ENCODE data around the gene ACP1.

DNA sequence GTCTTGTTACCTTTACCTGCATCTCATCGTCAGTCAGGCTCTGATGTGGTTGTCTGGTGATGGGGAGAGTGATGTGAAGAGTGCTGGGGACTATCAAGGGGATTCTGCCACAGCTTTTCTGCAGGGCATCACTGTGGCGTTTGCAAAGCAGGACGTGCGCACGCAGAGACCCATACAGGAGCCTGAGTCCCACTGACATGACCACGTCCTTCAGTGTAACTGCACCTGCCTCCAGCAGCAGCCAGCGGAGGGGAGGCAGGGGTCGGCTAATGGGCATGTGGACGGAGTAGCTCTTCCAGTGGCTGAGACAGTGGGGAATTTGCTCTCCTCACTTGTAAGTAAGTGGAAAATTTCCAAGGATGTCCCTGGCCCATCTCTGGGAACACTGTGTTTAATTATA is 16.6 kb downstream of the ACP1 start:
- TF ChIP-seq, protein P1, sequence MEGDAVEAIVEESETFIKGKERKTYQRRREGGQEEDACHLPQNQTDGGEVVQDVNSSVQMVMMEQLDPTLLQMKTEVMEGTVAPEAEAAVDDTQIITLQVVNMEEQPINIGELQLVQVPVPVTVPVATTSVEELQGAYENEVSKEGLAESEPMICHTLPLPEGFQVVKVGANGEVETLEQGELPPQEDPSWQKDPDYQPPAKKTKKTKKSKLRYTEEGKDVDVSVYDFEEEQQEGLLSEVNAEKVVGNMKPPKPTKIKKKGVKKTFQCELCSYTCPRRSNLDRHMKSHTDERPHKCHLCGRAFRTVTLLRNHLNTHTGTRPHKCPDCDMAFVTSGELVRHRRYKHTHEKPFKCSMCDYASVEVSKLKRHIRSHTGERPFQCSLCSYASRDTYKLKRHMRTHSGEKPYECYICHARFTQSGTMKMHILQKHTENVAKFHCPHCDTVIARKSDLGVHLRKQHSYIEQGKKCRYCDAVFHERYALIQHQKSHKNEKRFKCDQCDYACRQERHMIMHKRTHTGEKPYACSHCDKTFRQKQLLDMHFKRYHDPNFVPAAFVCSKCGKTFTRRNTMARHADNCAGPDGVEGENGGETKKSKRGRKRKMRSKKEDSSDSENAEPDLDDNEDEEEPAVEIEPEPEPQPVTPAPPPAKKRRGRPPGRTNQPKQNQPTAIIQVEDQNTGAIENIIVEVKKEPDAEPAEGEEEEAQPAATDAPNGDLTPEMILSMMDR (IDR thresholded peaks at IDR 0.05): no peak
- TF ChIP-seq EP300 (IDR thresholded peaks at IDR 0.05) (no peak), POLR2A (IDR thresholded peaks at IDR 0.05) (no peak)
